GM12878 (cell line): ENCODE measurements around the gene DIO3. TPM values are rescaled to one million over a fixed set of nuclear protein-coding genes. Genes with fewer than 3 reads are reported as not detected.

ENCODE experiments used
- ATAC-seq: fragments of 200-7000 bp; cut with Tn5 transposase; 3 replicates; pipeline ENCODE4 v1.9.1; 2020; ENCODE audit warnings: mild to moderate bottlenecking, moderate library complexity
- BruUV-seq: library from RNA; stranded (reverse); fragments of 400-500 nt; replicated peaks from 2 replicates; lab custom pipeline; 2021; lab: Mats Ljungman, UMichigan
- CTCF ChIA-PET: fragments of 300-600 bp; sonication (Branson Sonifier 250); formaldehyde crosslinking; extraction: SDS; loops from one replicate; lab custom pipeline; 2021; ENCODE audit warnings: inconsistent platforms; lab: Yijun Ruan, JAX
- POLR2A ChIA-PET: fragments of 350-600 bp; formaldehyde crosslinking; extraction: SDS; loops from one replicate; lab custom pipeline; 2021; ENCODE audit warnings: inconsistent platforms; lab: Charles Lee
- RAD21 ChIA-PET: fragments of 300-600 bp; sonication (Branson Sonifier 250); formaldehyde crosslinking; loops from one replicate; lab custom pipeline; 2023; ENCODE audit warnings: antibody characterized with exemption; ENCODE audit not compliant: unreplicated experiment; lab: Charles Lee
- SMC1A ChIA-PET: fragments of 300-600 bp; sonication (Branson Sonifier 250); formaldehyde crosslinking; loops from one replicate; lab custom pipeline; 2023; ENCODE audit not compliant: unreplicated experiment, uncharacterized antibody; lab: Charles Lee
- DNase-seq: peaks from one replicate; pipeline ENCODE4 v3.0.0-alpha.2; 2011; ENCODE audit warnings: low read depth, low spot score
- FAIRE-seq: peaks from 3 replicates; lab custom pipeline; 2011; peaks lifted over from hg19 to GRCh38; lab: Jason Lieb, UNC
- H2AFZ ChIP-seq: 2 replicates; pipeline ENCODE4 v1.6.0; 2011; ENCODE audit warnings: low read depth, low read length, control low read depth; ENCODE audit not compliant: control insufficient read depth
- H3K27ac ChIP-seq: 2 replicates; pipeline ENCODE4 v1.5.1; 2011; ENCODE audit warnings: control low read depth; ENCODE audit not compliant: control insufficient read depth, insufficient read depth
- H3K27me3 ChIP-seq, 2 experiments: replicated peaks in 1 of 2; 2 replicates each; pipeline versions ENCODE4 v1.6.0 to v1.6.1; 2011; ENCODE audit warnings: low read length in 1 of 2; ENCODE audit not compliant: control insufficient read depth in 2 of 2, insufficient read depth in 2 of 2
- H3K36me3 ChIP-seq, 2 experiments: 2 replicates each; pipeline ENCODE4 v1.5.1; 2011; ENCODE audit warnings: low read length in 1 of 2; ENCODE audit not compliant: control insufficient read depth in 2 of 2, insufficient read depth in 2 of 2
- H3K4me1 ChIP-seq: 2 replicates; pipeline ENCODE4 v1.6.1; 2011; ENCODE audit warnings: mild to moderate bottlenecking, low read length, moderate library complexity, mixed read lengths; ENCODE audit not compliant: control insufficient read depth, insufficient read depth
- H3K4me2 ChIP-seq: 2 replicates; pipeline ENCODE4 v1.6.0; 2011; ENCODE audit warnings: control low read depth; ENCODE audit not compliant: control insufficient read depth, insufficient read depth
- H3K4me3 ChIP-seq: fragments of 200-600 bp; sonication (generic); 2 replicates; pipeline ENCODE4 v1.5.1; 2016
- H3K79me2 ChIP-seq: 2 replicates; pipeline ENCODE4 v1.6.0; 2011; ENCODE audit warnings: low read length; ENCODE audit not compliant: control insufficient read depth, insufficient read depth
- H3K9ac ChIP-seq: 2 replicates; pipeline ENCODE4 v1.8.0; 2011; ENCODE audit warnings: low read length, control low read depth, mixed read lengths; ENCODE audit not compliant: control insufficient read depth, insufficient read depth
- H3K9me3 ChIP-seq: replicated peaks from 3 replicates; pipeline ENCODE4 v1.5.1; 2011; ENCODE audit warnings: mild to moderate bottlenecking, low read length; ENCODE audit not compliant: control insufficient read depth, insufficient read depth
- H4K20me1 ChIP-seq: 2 replicates; pipeline ENCODE4 v1.6.0; 2011; ENCODE audit not compliant: control insufficient read depth, insufficient read depth
- NRF1 ChIP-seq: conservative IDR thresholded peaks from 2 replicates; pipeline ENCODE4 v1.6.1; 2011; ENCODE audit warnings: mild to moderate bottlenecking, low read depth, low read length, improper control_type of control experiment
- REST ChIP-seq: IDR thresholded peaks from 2 replicates; pipeline ENCODE4 v1.6.1; 2012; ENCODE audit warnings: mild to moderate bottlenecking, low read depth, low read length
- WGBS: methylation state at CpG from one replicate; pipeline ENCODE4 v1.1.6; 2016; ENCODE audit warnings: low lambda C conversion rate; ENCODE audit not compliant: insufficient replicate concordance, insufficient coverage; ENCODE audit errors: missing lambda C conversion rate; 5-methylcytosine and 5-hydroxymethylcytosine counted together
- in situ Hi-C: fragments of 300-500 bp; cut with MboI; formaldehyde crosslinking; loops from 9 replicates; pipeline ENCODE4 v1.14.3; 2018; ENCODE audit warnings: mixed read lengths
- intact Hi-C: fragments of 100-400 bp; cut with micrococcal nuclease; formaldehyde crosslinking; loops from one replicate; pipeline ENCODE4 v1.14.2; 2022; ENCODE audit not compliant: unreplicated experiment
- polyA plus RNA-seq, 11 experiments: library from polyadenylated mRNA; depleted of rRNA in 4 of 11; unstranded in 6 of 11; stranded (reverse) in 5 of 11; fragments of >200 nt; fragmentation: Nextera tagmentation in 4 of 11; fragmentation: Illumina TruSeq in 1 of 11; extraction: Ambion mirVana in 4 of 11; extraction: Trizol in 1 of 11; gene quantifications; 1 replicate in 1 of 11; 2 replicates in 10 of 11; pipeline versions ENCODE4 v1.2.1 to v1.2.3, GENCODE V29; 2011 to 2016; ENCODE audit warnings: inconsistent platforms in 2 of 11, missing spikeins in 2 of 11, low read depth in 1 of 11
- total RNA-seq, 4 experiments: library from RNA; depleted of rRNA in 3 of 4; stranded (reverse); fragments of >200 nt in 3 of 4; fragmentation: Illumina TruSeq in 1 of 4; extraction: Trizol in 1 of 4; gene quantifications; 2 replicates each; pipeline versions ENCODE4 v1.2.1 to v1.2.3, GENCODE V29; 2013 to 2021
- TF ChIP-seq, protein P1 (sequence below): fragments of 450-650 bp; IDR thresholded peaks from 2 replicates; pipeline ENCODE4 v1.6.1; 2017; ENCODE audit warnings: borderline replicate concordance
- TF ChIP-seq, protein P2 (sequence below): IDR thresholded peaks from 2 replicates; pipeline ENCODE4 v1.6.1; 2012; ENCODE audit warnings: low read depth, low read length, improper control_type of control experiment

DIO3 gene
- total and polyA plus RNA-seq, 10 of the 15 experiments (the other 5 are each of a cell fraction or from before 2014, with no cell fraction given), result not detected

- ChIA-PET RAD21 (no interaction called here), SMC1A (no interaction called here), CTCF (no interaction called here), POLR2A (no interaction called here)
- no peaks in the 10 kb centered on the region for H3K36me3 ChIP-seq
- in situ Hi-C loops (no loop called here), intact Hi-C loops (no loop called here)
- no peak overlapping the region for H3K9ac ChIP-seq
- no peak overlapping the region for H3K4me2 ChIP-seq
- no peak for FAIRE-seq
- no peak overlapping the region for H3K27ac ChIP-seq
- H2AFZ ChIP-seq, result no peak overlapping the region
- H3K4me3 ChIP-seq, result no peak overlapping the region
- no TSS peak for BruUV-seq
- TF ChIP-seq, protein P1, sequence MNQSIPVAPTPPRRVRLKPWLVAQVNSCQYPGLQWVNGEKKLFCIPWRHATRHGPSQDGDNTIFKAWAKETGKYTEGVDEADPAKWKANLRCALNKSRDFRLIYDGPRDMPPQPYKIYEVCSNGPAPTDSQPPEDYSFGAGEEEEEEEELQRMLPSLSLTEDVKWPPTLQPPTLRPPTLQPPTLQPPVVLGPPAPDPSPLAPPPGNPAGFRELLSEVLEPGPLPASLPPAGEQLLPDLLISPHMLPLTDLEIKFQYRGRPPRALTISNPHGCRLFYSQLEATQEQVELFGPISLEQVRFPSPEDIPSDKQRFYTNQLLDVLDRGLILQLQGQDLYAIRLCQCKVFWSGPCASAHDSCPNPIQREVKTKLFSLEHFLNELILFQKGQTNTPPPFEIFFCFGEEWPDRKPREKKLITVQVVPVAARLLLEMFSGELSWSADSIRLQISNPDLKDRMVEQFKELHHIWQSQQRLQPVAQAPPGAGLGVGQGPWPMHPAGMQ, result no peak
- TF ChIP-seq NRF1 (no peak), REST (no peak)
- TF ChIP-seq, protein P2, sequence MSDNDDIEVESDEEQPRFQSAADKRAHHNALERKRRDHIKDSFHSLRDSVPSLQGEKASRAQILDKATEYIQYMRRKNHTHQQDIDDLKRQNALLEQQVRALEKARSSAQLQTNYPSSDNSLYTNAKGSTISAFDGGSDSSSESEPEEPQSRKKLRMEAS, result no peak
- ATAC-seq, result no peak
- no peaks in the 10 kb centered on the region; the same call in 2 of the 3 replicates for H3K9me3 ChIP-seq
- DNase-seq, result no peak
- 20% methylated on average over 9 of the region's 9 CpGs for WGBS
- H3K27me3 ChIP-seq, result peaks cover 0 to 1% of the 10 kb centered on the region in 2 experiments; a peak in 1 of 4 replicates
- H3K4me1 ChIP-seq, result no peaks in the 10 kb centered on the region
- no peaks in the 10 kb centered on the region for H3K79me2 ChIP-seq
- H4K20me1 ChIP-seq, result no peaks in the 10 kb centered on the region
These were observed 37.4 kb downstream of the DIO3 start for GRCh38 chr14:101598571-101599233.
